Gastrocnemius medialis (tissue), 4 donors: ENCODE results near the gene ELK3. TPM values are rescaled to one million over a fixed set of nuclear protein-coding genes. Genes with fewer than 3 reads are reported as not detected.

Source experiments
- ATAC-seq, 2 donors: fragments of 150-250 bp; one replicate each; pipeline ENCODE4 v1.9.1; 2016
- DNase-seq, 2 donors: peaks; one replicate each; pipeline ENCODE4 v3.0.0-alpha.2; 2019
- H3K27ac ChIP-seq, 4 donors: fragments of 200-600 bp; sonication (generic); 1 replicate in 1 of 4; 2 replicates in 3 of 4; pipeline ENCODE4 v1.5.1; 2016 to 2018; ENCODE audit warnings: mild to moderate bottlenecking in 2 of 4, moderate library complexity in 1 of 4
- H3K27me3 ChIP-seq, 3 donors: fragments of 200-600 bp; sonication (generic) in 2 of 3; 1 replicate in 1 of 3; 2 replicates in 2 of 3; pipeline versions ENCODE4 v1.5.1 to v1.6.0; 2016 to 2019; ENCODE audit warnings: mild to moderate bottlenecking in 1 of 3, moderate library complexity in 1 of 3
- H3K36me3 ChIP-seq, 2 donors: fragments of 200-600 bp; sonication (generic) in 1 of 2; one replicate each; pipeline ENCODE4 v1.5.1; 2017 to 2018
- H3K4me1 ChIP-seq, 2 donors: fragments of 200-600 bp; sonication (generic) in 1 of 2; one replicate each; pipeline ENCODE4 v1.5.1; 2016 to 2017; ENCODE audit warnings: mild to moderate bottlenecking in 2 of 2
- H3K4me3 ChIP-seq, 4 donors: fragments of 200-600 bp; sonication (generic) in 3 of 4; 1 replicate in 1 of 4; 2 replicates in 3 of 4; pipeline ENCODE4 v1.5.1; 2016 to 2019; ENCODE audit warnings: mild to moderate bottlenecking in 2 of 4
- H3K9me3 ChIP-seq, 3 donors: fragments of 200-600 bp; sonication (generic) in 2 of 3; 1 replicate in 1 of 3; 2 replicates in 2 of 3; pipeline ENCODE4 v1.5.1; 2016 to 2019
- POLR2A ChIP-seq, 2 donors: fragments of 450-650 bp; IDR thresholded peaks; one replicate each; pipeline ENCODE4 v1.6.1; 2017; ENCODE audit warnings: antibody characterized with exemption in 2 of 2, mild to moderate bottlenecking in 2 of 2, moderate library complexity in 2 of 2
- in situ Hi-C, 4 donors: fragments of 200-750 bp; cut with MboI; loops; one replicate each; pipeline versions ENCODE4 v1.15.0 to v1.8.0; 2017; ENCODE audit warnings: low sequenced_read_pairs in 4 of 4
- intact Hi-C: fragments of 100-400 bp; cut with DNase I; formaldehyde crosslinking; loops from one replicate; pipeline ENCODE4 v1.15.1; 2023; ENCODE audit warnings: low total_unique reads
- total RNA-seq, 4 donors: library from RNA; depleted of rRNA; stranded (reverse); fragments of >200 nt; gene quantifications; one replicate each; pipeline versions ENCODE4 v1.1.0 to v1.2.3, GENCODE V29; 2016
- TF ChIP-seq, protein P1 (sequence below), 5 experiments: fragments of 450-650 bp in 3 of 5; fragments of 200-600 bp in 2 of 5; sonication (generic) in 2 of 5; IDR thresholded peaks in 4 of 5; conservative IDR thresholded peaks in 1 of 5; 1 replicate in 4 of 5; 2 replicates in 1 of 5; pipeline ENCODE4 v1.5.1; 2016 to 2019; ENCODE audit warnings: antibody characterized with exemption in 5 of 5, mild to moderate bottlenecking in 3 of 5, moderate library complexity in 3 of 5

The ELK3 gene
- total RNA-seq, 4 donors from 2014 or later = 3.7 to 6.6 (median 4.9) TPM

DNA sequence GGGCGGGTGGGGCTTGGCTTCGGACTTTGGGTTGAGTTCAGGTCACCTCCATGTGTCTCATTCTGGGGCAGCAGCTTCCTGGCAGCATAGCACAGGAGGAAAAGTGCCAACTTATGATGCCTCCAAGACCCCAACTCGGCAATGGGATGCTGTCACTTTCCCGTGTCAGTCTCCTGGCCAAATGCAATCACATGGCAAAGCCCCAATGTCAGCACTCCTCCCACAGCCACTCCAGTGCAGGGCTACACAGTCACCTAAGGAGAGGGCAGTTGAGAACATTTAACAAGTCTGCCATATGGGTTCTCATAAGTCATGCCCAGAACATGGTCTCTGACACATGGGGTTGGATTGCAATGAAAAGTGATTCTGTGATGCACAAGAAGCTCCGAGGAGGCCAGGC, 26.7 kb downstream of the ELK3 start:
- in situ Hi-C loops = loop anchor here in 2 of 4 donors (25.0 kb wide), 1 partner anchor 291 kb away; no protein-coding TSS in a partner anchor
- Histone ChIP-seq H3K9me3 (no peaks in the 10 kb centered on the region), H3K4me3 (no peak overlapping the region), H3K27me3 (no peaks in the 10 kb centered on the region), H3K27ac (no peak overlapping the region), H3K36me3 (no peaks in the 10 kb centered on the region), H3K4me1 (peaks cover 5 to 17% of the 10 kb centered on the region in 2 donors)
- DNase-seq (no peak), ATAC-seq (no peak)
- no peak for TF ChIP-seq POLR2A (IDR thresholded peaks at IDR 0.05)
- TF ChIP-seq, protein P1, sequence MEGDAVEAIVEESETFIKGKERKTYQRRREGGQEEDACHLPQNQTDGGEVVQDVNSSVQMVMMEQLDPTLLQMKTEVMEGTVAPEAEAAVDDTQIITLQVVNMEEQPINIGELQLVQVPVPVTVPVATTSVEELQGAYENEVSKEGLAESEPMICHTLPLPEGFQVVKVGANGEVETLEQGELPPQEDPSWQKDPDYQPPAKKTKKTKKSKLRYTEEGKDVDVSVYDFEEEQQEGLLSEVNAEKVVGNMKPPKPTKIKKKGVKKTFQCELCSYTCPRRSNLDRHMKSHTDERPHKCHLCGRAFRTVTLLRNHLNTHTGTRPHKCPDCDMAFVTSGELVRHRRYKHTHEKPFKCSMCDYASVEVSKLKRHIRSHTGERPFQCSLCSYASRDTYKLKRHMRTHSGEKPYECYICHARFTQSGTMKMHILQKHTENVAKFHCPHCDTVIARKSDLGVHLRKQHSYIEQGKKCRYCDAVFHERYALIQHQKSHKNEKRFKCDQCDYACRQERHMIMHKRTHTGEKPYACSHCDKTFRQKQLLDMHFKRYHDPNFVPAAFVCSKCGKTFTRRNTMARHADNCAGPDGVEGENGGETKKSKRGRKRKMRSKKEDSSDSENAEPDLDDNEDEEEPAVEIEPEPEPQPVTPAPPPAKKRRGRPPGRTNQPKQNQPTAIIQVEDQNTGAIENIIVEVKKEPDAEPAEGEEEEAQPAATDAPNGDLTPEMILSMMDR (IDR thresholded peaks at IDR 0.05 in 4 of 5, conservative IDR thresholded peaks at IDR 0.05 in 1 of 5) = no peak
- intact Hi-C loops = no loop called here

DNA sequence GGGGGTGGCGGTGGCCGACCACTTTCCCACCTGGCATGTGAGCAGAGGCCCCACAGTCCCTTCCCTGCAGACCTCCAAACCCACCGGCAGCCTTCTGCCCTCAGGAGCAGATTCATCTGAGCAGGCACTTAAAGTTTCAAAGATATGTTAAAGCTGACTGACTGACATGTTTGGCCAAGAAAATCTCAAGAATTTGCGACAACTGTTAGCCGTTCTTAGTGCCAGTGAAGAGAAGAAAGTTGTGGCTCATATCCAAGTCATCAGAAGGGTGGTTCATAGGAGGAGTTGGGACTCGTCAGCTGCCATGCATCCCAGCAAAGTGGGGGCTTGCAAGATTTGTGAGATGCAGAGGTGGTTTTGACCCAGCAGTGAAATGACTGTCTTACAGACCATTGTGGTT, 27.2 kb downstream of the ELK3 start:
- DNase-seq (no peak), ATAC-seq (no peak)
- Histone ChIP-seq H3K27ac (no peak overlapping the region), H3K36me3 (no peaks in the 10 kb centered on the region), H3K9me3 (no peaks in the 10 kb centered on the region), H3K4me1 (peaks cover 5 to 17% of the 10 kb centered on the region in 2 donors), H3K4me3 (no peak overlapping the region), H3K27me3 (no peaks in the 10 kb centered on the region)
- TF ChIP-seq POLR2A (IDR thresholded peaks at IDR 0.05) = no peak
- TF ChIP-seq, protein P1 (IDR thresholded peaks at IDR 0.05 in 4 of 5, conservative IDR thresholded peaks at IDR 0.05 in 1 of 5) = no peak
- in situ Hi-C loops = loop anchor here in 2 of 4 donors (25.0 kb wide), 1 partner anchor 291 kb away; no protein-coding TSS in a partner anchor
- intact Hi-C loops = no loop called here

DNA sequence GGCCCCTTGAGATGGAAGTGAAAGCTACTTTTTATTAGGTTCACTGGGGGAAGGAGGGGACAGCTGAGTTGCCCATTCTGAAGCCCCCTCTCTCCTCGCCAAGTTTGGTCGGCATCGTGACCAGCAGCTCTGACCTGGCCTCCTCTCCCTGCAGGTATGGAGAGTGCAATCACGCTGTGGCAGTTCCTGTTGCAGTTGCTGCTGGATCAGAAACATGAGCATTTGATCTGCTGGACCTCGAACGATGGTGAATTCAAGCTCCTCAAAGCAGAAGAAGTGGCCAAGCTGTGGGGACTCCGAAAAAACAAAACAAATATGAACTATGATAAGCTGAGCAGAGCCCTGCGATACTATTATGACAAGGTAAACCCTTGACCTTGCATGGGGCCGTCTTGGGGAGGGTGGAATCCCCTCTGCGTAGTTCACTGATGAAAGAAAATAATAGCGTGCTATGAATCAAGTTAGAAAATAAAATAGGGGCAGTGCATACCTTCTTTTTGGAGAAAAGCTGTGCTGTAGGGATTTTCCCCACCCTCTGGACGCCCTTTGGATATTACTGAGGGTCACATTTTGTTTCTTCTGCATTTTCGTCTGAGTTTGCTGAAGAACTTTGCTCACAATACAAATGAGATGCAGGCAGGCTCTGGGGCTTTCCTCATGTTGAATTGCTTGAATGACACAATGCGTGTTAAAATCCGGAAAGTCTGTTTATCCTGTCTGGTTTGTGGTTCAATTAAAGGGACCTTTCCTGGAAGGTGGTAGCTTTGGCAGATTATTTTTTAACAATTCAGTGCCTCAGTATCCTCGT, 29.4 kb downstream of the ELK3 start:
- in situ Hi-C loops (loop anchor here in 2 of 4 donors (25.0 kb wide), 1 partner anchor 289 kb away; no protein-coding TSS in a partner anchor), intact Hi-C loops (no loop called here)
- no peak overlapping the region for H3K4me3 ChIP-seq
- peak overlapping the region in 1 of 4 donors; percentile 12 for H3K27ac ChIP-seq
- no peak for TF ChIP-seq POLR2A (IDR thresholded peaks at IDR 0.05)
- peaks cover 5 to 17% of the 10 kb centered on the region in 2 donors for H3K4me1 ChIP-seq
- ATAC-seq (no peak), DNase-seq (no peak)
- no peaks in the 10 kb centered on the region for H3K27me3 ChIP-seq
- H3K36me3 ChIP-seq = no peaks in the 10 kb centered on the region
- no peaks in the 10 kb centered on the region for H3K9me3 ChIP-seq

DNA sequence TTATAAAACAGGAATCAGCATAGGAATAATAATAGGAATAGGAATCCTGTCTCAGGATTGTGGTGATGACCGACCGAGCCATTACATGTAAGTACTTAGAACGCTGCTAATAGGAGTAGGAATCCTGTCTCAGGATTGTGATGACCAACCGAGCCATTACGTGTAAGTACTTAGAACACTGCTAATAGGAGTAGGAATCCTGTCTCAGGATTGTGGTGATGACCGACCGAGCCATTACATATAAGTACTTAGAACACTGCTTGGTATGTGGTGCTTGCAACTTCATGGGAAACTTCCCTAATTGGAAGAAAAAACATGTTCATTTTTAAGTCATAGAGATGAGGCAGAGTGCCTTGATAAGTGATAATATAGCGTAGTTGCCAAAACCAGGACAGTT, 30.0 kb downstream of the ELK3 start:
- Histone ChIP-seq H3K4me3 (no peak overlapping the region), H3K27ac (peak overlapping the region in 1 of 4 donors; percentile 12), H3K27me3 (no peaks in the 10 kb centered on the region), H3K36me3 (no peaks in the 10 kb centered on the region), H3K4me1 (peaks cover 5 to 17% of the 10 kb centered on the region in 2 donors), H3K9me3 (no peaks in the 10 kb centered on the region)
- intact Hi-C loops (no loop called here), in situ Hi-C loops (loop anchor here in 2 of 4 donors (25.0 kb wide), 1 partner anchor 288 kb away; no protein-coding TSS in a partner anchor)
- DNase-seq (no peak), ATAC-seq (no peak)
- TF ChIP-seq POLR2A (IDR thresholded peaks at IDR 0.05) = no peak
- TF ChIP-seq, protein P1 (IDR thresholded peaks at IDR 0.05 in 4 of 5, conservative IDR thresholded peaks at IDR 0.05 in 1 of 5) = no peak

DNA sequence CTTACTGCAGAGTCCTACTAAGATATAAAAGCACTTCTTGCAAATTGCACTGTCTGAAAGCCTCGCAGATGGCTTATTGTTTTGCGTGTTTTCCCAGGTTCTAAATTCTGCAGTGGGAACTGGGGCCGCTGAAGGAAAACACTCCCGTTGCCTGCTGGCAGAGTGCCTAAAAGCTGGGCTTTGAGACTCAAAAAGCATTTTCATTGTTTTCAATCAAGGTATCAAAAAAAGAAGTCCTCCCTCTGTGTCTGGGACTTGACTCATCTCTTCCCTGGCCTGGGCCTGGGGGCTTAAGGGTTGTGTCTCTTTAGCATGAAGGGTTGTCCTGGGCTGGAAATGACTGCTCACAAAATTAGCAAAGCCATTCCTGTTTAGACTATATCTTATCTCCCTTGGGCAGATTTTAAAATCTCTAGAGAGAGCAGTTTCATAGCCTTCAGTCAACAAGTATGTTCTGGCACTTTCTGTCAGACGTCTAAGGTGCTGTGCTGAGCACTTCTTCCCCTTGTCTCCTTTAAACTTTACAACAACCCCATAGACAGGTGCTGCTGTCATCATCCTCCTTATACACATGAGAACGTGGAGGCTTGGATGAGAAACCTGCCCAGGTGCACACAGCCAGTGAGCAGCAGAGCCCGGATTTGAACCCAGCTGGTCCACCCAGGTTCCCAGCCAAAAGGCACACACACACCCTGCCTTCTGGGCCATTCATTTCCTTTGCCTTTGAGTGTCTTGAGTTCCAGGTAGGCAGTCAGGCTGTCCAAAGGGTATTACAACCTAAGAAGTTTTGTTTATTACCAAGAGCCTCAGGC, 31.1 kb downstream of the ELK3 start:
- Histone ChIP-seq H3K27ac (peak overlapping the region in 3 of 4 donors; percentile 3 to 33 (median 10)), H3K36me3 (no peaks in the 10 kb centered on the region), H3K27me3 (no peaks in the 10 kb centered on the region), H3K4me1 (peaks cover 5 to 17% of the 10 kb centered on the region in 2 donors), H3K4me3 (no peak overlapping the region), H3K9me3 (no peaks in the 10 kb centered on the region)
- in situ Hi-C loops = no loop called here
- DNase-seq (no peak), ATAC-seq (no peak)
- intact Hi-C loops = no loop called here
- TF ChIP-seq, protein P1 (IDR thresholded peaks at IDR 0.05 in 4 of 5, conservative IDR thresholded peaks at IDR 0.05 in 1 of 5) = no peak
- TF ChIP-seq POLR2A (IDR thresholded peaks at IDR 0.05) = no peak
